C4-2B (cell line): ENCODE measurements around the gene TSPAN31.

Experiments
- ZFX ChIP-seq: fragments of 450-650 bp; IDR thresholded peaks from 2 replicates; pipeline ENCODE4 v1.6.1; 2017
- TF ChIP-seq, protein P1 (sequence below): fragments of 450-650 bp; conservative IDR thresholded peaks from 2 replicates; pipeline ENCODE4 v1.5.1; 2017; ENCODE audit warnings: mild to moderate bottlenecking

GRCh38 chr12:57720606-57721595, 23.9 kb upstream of the TSPAN31 start:
- TF ChIP-seq, protein P1, sequence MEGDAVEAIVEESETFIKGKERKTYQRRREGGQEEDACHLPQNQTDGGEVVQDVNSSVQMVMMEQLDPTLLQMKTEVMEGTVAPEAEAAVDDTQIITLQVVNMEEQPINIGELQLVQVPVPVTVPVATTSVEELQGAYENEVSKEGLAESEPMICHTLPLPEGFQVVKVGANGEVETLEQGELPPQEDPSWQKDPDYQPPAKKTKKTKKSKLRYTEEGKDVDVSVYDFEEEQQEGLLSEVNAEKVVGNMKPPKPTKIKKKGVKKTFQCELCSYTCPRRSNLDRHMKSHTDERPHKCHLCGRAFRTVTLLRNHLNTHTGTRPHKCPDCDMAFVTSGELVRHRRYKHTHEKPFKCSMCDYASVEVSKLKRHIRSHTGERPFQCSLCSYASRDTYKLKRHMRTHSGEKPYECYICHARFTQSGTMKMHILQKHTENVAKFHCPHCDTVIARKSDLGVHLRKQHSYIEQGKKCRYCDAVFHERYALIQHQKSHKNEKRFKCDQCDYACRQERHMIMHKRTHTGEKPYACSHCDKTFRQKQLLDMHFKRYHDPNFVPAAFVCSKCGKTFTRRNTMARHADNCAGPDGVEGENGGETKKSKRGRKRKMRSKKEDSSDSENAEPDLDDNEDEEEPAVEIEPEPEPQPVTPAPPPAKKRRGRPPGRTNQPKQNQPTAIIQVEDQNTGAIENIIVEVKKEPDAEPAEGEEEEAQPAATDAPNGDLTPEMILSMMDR: no peak
- no peak for TF ChIP-seq ZFX
